Measurements from ENCODE around the gene VWA3B.
"Not testable (repeated sequence)": the region's sequence is repeated elsewhere in the genome, so short reads cannot be mapped to it uniquely, and the experiment has no call there.

VWA3B gene

GRCh38 chr2:98130073-98130472 lies 43.1 kb downstream of the VWA3B start:
- not testable (repeated sequence) for DNase-seq (ENCODE audit: low read depth in 2 of 2)

- DNase-seq (ENCODE audit: low read depth in 2 of 2): peak in 1 of 2 experiments; percentile 29
These were observed 47.4 kb downstream of the VWA3B start for GRCh38 chr2:98134172-98135005.

GRCh38 chr2:98137196-98137595 lies 50.2 kb downstream of the VWA3B start:
- DNase-seq (ENCODE audit: low read depth in 2 of 2): no peak

GRCh38 chr2:98138978-98139377 lies 52.0 kb downstream of the VWA3B start:
- not testable (repeated sequence) for DNase-seq (ENCODE audit: low read depth in 2 of 2)

GRCh38 chr2:98140210-98140609 lies 53.2 kb downstream of the VWA3B start:
- no peak for DNase-seq (ENCODE audit: low read depth in 2 of 2)

- no peak for DNase-seq (ENCODE audit: low read depth in 2 of 2)
These were observed 55.3 kb downstream of the VWA3B start for GRCh38 chr2:98142106-98142791.

- no peak for DNase-seq (ENCODE audit: low read depth in 2 of 2)
These were observed 58.1 kb downstream of the VWA3B start for GRCh38 chr2:98145070-98145469.

- DNase-seq (ENCODE audit: low read depth in 2 of 2): not testable (repeated sequence)
These were observed 60.9 kb downstream of the VWA3B start for GRCh38 chr2:98147900-98148299.

GRCh38 chr2:98148595-98149332 lies 61.8 kb downstream of the VWA3B start:
- DNase-seq (ENCODE audit: low read depth in 2 of 2): no peak

- no peak for DNase-seq (ENCODE audit: low read depth in 2 of 2)
These were observed 62.3 kb downstream of the VWA3B start for GRCh38 chr2:98149333-98149697.

- no peak for DNase-seq (ENCODE audit: low read depth in 2 of 2)
These were observed 66.5 kb downstream of the VWA3B start for GRCh38 chr2:98153481-98153880.

- no peak for DNase-seq (ENCODE audit: low read depth in 2 of 2)
These were observed 68.3 kb downstream of the VWA3B start for GRCh38 chr2:98155291-98155690.

- no peak for DNase-seq (ENCODE audit: low read depth in 2 of 2)
These were observed 68.7 kb downstream of the VWA3B start for GRCh38 chr2:98155716-98156115.

GRCh38 chr2:98156304-98156703 lies 69.3 kb downstream of the VWA3B start:
- DNase-seq (ENCODE audit: low read depth in 2 of 2): no peak

GRCh38 chr2:98157557-98157956 lies 70.6 kb downstream of the VWA3B start:
- DNase-seq (ENCODE audit: low read depth in 2 of 2): no peak

- no peak for DNase-seq (ENCODE audit: low read depth in 2 of 2)
These were observed 71.3 kb downstream of the VWA3B start for GRCh38 chr2:98158305-98158704.

GRCh38 chr2:98160554-98160953 lies 73.6 kb downstream of the VWA3B start:
- DNase-seq (ENCODE audit: low read depth in 2 of 2): no peak

- DNase-seq (ENCODE audit: low read depth in 2 of 2): no peak
These were observed 74.2 kb downstream of the VWA3B start for GRCh38 chr2:98161186-98161585.

- no peak for DNase-seq (ENCODE audit: low read depth in 2 of 2)
These were observed 77.3 kb downstream of the VWA3B start for GRCh38 chr2:98164256-98164655.

- DNase-seq (ENCODE audit: low read depth in 2 of 2): no peak
These were observed 78.6 kb downstream of the VWA3B start for GRCh38 chr2:98165516-98166071.

GRCh38 chr2:98167916-98168315 lies 80.9 kb downstream of the VWA3B start:
- no peak for DNase-seq (ENCODE audit: low read depth in 2 of 2)

- DNase-seq (ENCODE audit: low read depth in 2 of 2): no peak
These were observed 83.1 kb downstream of the VWA3B start for GRCh38 chr2:98170076-98170475.
